A549 (cell line): Measurements from ENCODE around the gene THAP4.

ENCODE experiments used
- EHF ChIP-seq: fragments of 250-450 bp; sonication (Bioruptor Pico); IDR thresholded peaks from 2 replicates; pipeline ENCODE4 v1.5.0; 2020; ENCODE audit warnings: mild to moderate bottlenecking
- EHMT2 ChIP-seq: fragments of 200-600 bp; sonication (generic); IDR thresholded peaks from 2 replicates; pipeline ENCODE4 v1.6.1; 2016; ENCODE audit warnings: antibody characterized with exemption, low read depth, mild to moderate bottlenecking, moderate library complexity
- ESRRA ChIP-seq: fragments of 150-350 bp; IDR thresholded peaks from 2 replicates; pipeline ENCODE4 v1.6.1; 2014; ENCODE audit warnings: mild to moderate bottlenecking, low read length, borderline replicate concordance
- HDAC2 ChIP-seq: fragments of 200-600 bp; sonication (generic); IDR thresholded peaks from 2 replicates; pipeline ENCODE4 v1.6.1; 2016
- HEYL ChIP-seq: fragments of 250-450 bp; sonication (Bioruptor Pico); IDR thresholded peaks from 2 replicates; pipeline ENCODE4 v1.8.0; 2021; ENCODE audit warnings: mild to moderate bottlenecking, moderate library complexity
- HOXB5 ChIP-seq: fragments of 250-450 bp; sonication (Bioruptor Pico); IDR thresholded peaks from 2 replicates; pipeline ENCODE4 v1.5.0; 2020; ENCODE audit warnings: mild to moderate bottlenecking, moderate library complexity
- POLR2A ChIP-seq: IDR thresholded peaks from 2 replicates; pipeline ENCODE4 v1.6.1; 2012; ENCODE audit warnings: mild to moderate bottlenecking, low read length
- RAD21 ChIP-seq, 2 experiments: fragments of >200 bp in 1 of 2; sonication (Bioruptor Twin) in 1 of 2; formaldehyde crosslinking in 1 of 2; IDR thresholded peaks in 1 of 2; conservative IDR thresholded peaks in 1 of 2; 2 replicates in 1 of 2; 3 replicates in 1 of 2; pipeline ENCODE4 v1.6.1; 2012 to 2018; ENCODE audit warnings: inconsistent platforms in 1 of 2
- RCOR1 ChIP-seq: fragments of 150-350 bp; IDR thresholded peaks from 2 replicates; pipeline ENCODE4 v1.6.1; 2014; ENCODE audit warnings: antibody characterized with exemption, low read length, low read depth
- TF ChIP-seq, protein P1 (sequence below): fragments of >200 bp; sonication (Bioruptor Twin); formaldehyde crosslinking; IDR thresholded peaks from 3 replicates; pipeline ENCODE4 v1.5.1; 2016
- TF ChIP-seq, protein P2 (sequence below): fragments of 200-600 bp; sonication (generic); IDR thresholded peaks from 2 replicates; pipeline ENCODE4 v1.6.1; 2016; ENCODE audit warnings: antibody characterized with exemption, mild to moderate bottlenecking, moderate library complexity
- TF ChIP-seq, protein P3 (sequence below): IDR thresholded peaks from 2 replicates; pipeline ENCODE4 v1.6.1; 2012; ENCODE audit warnings: low read depth, borderline replicate concordance

DNA sequence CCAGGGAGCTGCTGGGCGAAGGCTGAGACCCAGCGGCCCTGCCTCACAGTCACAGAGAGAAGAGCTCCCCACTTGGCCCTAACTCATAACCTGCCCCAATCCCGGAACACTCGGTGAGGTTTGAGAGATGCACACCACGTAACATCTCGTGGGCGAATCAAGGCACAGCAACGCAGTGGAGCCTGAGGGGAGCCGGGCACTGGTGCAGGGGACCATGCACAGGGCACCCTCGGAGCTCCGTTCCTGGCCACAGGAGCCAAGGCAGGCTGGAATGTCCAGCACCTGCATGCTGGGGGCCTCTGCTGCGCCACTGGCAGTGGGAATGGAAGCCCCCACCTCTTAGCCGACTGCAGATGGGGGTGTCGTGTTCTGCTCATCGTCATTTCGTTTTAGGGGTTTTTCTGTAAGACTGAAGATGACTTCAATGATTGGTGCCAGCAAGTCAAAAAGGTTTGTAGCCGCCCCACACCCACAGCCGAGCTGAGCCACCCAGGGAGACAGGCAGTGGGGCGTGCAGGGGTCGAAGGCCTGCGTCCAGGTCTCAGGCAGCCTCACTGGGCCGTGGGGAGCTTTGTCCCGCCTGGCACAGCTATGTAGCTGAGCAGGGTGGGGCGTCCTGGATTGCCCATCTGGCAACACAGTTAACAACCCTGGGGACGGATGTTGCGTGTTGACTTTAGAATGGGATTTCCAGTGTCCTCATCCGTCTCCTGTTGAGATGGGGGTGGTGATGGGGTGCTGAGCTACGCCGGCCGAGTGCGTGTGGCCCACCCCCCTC, 33.6 kb upstream of the THAP4 start:
- TF ChIP-seq EHMT2, result no peak
- TF ChIP-seq, protein P1, sequence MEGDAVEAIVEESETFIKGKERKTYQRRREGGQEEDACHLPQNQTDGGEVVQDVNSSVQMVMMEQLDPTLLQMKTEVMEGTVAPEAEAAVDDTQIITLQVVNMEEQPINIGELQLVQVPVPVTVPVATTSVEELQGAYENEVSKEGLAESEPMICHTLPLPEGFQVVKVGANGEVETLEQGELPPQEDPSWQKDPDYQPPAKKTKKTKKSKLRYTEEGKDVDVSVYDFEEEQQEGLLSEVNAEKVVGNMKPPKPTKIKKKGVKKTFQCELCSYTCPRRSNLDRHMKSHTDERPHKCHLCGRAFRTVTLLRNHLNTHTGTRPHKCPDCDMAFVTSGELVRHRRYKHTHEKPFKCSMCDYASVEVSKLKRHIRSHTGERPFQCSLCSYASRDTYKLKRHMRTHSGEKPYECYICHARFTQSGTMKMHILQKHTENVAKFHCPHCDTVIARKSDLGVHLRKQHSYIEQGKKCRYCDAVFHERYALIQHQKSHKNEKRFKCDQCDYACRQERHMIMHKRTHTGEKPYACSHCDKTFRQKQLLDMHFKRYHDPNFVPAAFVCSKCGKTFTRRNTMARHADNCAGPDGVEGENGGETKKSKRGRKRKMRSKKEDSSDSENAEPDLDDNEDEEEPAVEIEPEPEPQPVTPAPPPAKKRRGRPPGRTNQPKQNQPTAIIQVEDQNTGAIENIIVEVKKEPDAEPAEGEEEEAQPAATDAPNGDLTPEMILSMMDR, result no peak
- TF ChIP-seq, protein P2, sequence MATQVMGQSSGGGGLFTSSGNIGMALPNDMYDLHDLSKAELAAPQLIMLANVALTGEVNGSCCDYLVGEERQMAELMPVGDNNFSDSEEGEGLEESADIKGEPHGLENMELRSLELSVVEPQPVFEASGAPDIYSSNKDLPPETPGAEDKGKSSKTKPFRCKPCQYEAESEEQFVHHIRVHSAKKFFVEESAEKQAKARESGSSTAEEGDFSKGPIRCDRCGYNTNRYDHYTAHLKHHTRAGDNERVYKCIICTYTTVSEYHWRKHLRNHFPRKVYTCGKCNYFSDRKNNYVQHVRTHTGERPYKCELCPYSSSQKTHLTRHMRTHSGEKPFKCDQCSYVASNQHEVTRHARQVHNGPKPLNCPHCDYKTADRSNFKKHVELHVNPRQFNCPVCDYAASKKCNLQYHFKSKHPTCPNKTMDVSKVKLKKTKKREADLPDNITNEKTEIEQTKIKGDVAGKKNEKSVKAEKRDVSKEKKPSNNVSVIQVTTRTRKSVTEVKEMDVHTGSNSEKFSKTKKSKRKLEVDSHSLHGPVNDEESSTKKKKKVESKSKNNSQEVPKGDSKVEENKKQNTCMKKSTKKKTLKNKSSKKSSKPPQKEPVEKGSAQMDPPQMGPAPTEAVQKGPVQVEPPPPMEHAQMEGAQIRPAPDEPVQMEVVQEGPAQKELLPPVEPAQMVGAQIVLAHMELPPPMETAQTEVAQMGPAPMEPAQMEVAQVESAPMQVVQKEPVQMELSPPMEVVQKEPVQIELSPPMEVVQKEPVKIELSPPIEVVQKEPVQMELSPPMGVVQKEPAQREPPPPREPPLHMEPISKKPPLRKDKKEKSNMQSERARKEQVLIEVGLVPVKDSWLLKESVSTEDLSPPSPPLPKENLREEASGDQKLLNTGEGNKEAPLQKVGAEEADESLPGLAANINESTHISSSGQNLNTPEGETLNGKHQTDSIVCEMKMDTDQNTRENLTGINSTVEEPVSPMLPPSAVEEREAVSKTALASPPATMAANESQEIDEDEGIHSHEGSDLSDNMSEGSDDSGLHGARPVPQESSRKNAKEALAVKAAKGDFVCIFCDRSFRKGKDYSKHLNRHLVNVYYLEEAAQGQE, result no peak
- TF ChIP-seq POLR2A, result no peak
- no peak for TF ChIP-seq EHF (CRISPR knock-in tag)
- no peak for TF ChIP-seq HEYL (CRISPR knock-in tag)
- no peak for TF ChIP-seq ESRRA
- no peak for TF ChIP-seq HDAC2
- no peak for TF ChIP-seq HOXB5 (CRISPR knock-in tag)
- no peak for TF ChIP-seq RCOR1
- TF ChIP-seq RAD21 (conservative IDR thresholded peaks at IDR 0.05 in 1 of 2, IDR thresholded peaks at IDR 0.05 in 1 of 2), result no peak
- TF ChIP-seq, protein P3, sequence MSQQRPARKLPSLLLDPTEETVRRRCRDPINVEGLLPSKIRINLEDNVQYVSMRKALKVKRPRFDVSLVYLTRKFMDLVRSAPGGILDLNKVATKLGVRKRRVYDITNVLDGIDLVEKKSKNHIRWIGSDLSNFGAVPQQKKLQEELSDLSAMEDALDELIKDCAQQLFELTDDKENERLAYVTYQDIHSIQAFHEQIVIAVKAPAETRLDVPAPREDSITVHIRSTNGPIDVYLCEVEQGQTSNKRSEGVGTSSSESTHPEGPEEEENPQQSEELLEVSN, result no peak
